DMS 273 (cell line): ENCODE measurements around the gene HIPK2.

Experiments
- DNase-seq: peaks from one replicate; lab custom pipeline; 2025; ENCODE audit not compliant: unreplicated experiment; lab: John Stamatoyannopoulos, UW

HIPK2 gene

GRCh38 chr7:139777948-139778841 is at the start of gene HIPK2:
Gene HIPK2 (minus strand): TSS chr7:139777998. CDS start chr7:139777623, 375 bp downstream.
- peak; percentile 94 for DNase-seq

GRCh38 chr7:139827042-139827441 is 49.2 kb upstream of the HIPK2 start:
- peak; percentile 14 for DNase-seq

GRCh38 chr7:139825666-139826290 is 48.0 kb upstream of the HIPK2 start:
- no peak for DNase-seq

- no peak for DNase-seq
Observed at GRCh38 chr7:139823959-139824521, 46.2 kb upstream of the HIPK2 start.

GRCh38 chr7:139822855-139823254 is 45.1 kb upstream of the HIPK2 start:
- DNase-seq, result no peak

GRCh38 chr7:139821349-139822105 is 43.7 kb upstream of the HIPK2 start:
- DNase-seq, result no peak

- no peak for DNase-seq
Observed at GRCh38 chr7:139820089-139820488, 42.3 kb upstream of the HIPK2 start.

GRCh38 chr7:139817249-139817648 is 39.5 kb upstream of the HIPK2 start:
- DNase-seq, result no peak

- DNase-seq, result no peak
Observed at GRCh38 chr7:139813689-139814088, 35.9 kb upstream of the HIPK2 start.

GRCh38 chr7:139813151-139813550 is 35.4 kb upstream of the HIPK2 start:
- no peak for DNase-seq

- DNase-seq, result no peak
Observed at GRCh38 chr7:139811066-139811465, 33.3 kb upstream of the HIPK2 start.

- no peak for DNase-seq
Observed at GRCh38 chr7:139808846-139809442, 31.1 kb upstream of the HIPK2 start.

GRCh38 chr7:139808427-139808826 is 30.6 kb upstream of the HIPK2 start:
- DNase-seq, result peak; percentile 23

- no peak for DNase-seq
Observed at GRCh38 chr7:139807009-139807408, 29.2 kb upstream of the HIPK2 start.

GRCh38 chr7:139804571-139804970 is 26.8 kb upstream of the HIPK2 start:
- DNase-seq, result no peak

GRCh38 chr7:139799586-139799985 is 21.8 kb upstream of the HIPK2 start:
- DNase-seq, result no peak

GRCh38 chr7:139798892-139799291 is 21.1 kb upstream of the HIPK2 start:
- DNase-seq, result no peak

GRCh38 chr7:139798221-139798620 is 20.4 kb upstream of the HIPK2 start:
- DNase-seq, result no peak

GRCh38 chr7:139797607-139798006 is 19.8 kb upstream of the HIPK2 start:
- DNase-seq, result no peak

- no peak for DNase-seq
Observed at GRCh38 chr7:139791316-139791715, 13.5 kb upstream of the HIPK2 start.

GRCh38 chr7:139784648-139785047 is 6.8 kb upstream of the HIPK2 start:
- DNase-seq, result no peak
